ENCODE measurements around the gene SPOCK2. TPM values are rescaled to one million over a fixed set of nuclear protein-coding genes. Genes with fewer than 3 reads are reported as not detected.
"Not testable (repeated sequence)": the region's sequence is repeated elsewhere in the genome, so short reads cannot be mapped to it uniquely, and the experiment has no call there.

Gene SPOCK2
- total and polyA plus RNA-seq, 5 donors: 4.9 to 12.8 (median 7.8) TPM

GRCh38 chr10:72035252-72035887 is 53.0 kb downstream of the SPOCK2 start:
- DNase-seq (no peak), ATAC-seq (peak in 1 of 2 donors; percentile 5)
- Histone ChIP-seq H3K27ac (ENCODE audit: low read length) (peak overlapping the region; percentile 6), H3K27me3 (ENCODE audit: control insufficient read depth, insufficient read depth) (no peaks in the 10 kb centered on the region), H3K9me3 (ENCODE audit: control insufficient read depth, low read length) (no peaks in the 10 kb centered on the region), H3K4me1 (ENCODE audit: control insufficient read depth, insufficient read depth, low read length) (peaks cover 7% of the 10 kb centered on the region), H3K4me3 (ENCODE audit: low read length) (no peak overlapping the region)
- WGBS: 65% methylated on average over 13 of the region's 13 CpGs
- intact Hi-C loops (cut with DNase I): no loop called here

- H3K4me3 ChIP-seq (ENCODE audit: low read length): no peak overlapping the region
- no peak overlapping the region for H3K27ac ChIP-seq (ENCODE audit: low read length)
- WGBS: 96% methylated on average over 4 of the region's 4 CpGs
- no peak for DNase-seq
- no peaks in the 10 kb centered on the region for H3K9me3 ChIP-seq (ENCODE audit: control insufficient read depth, low read length)
- ATAC-seq: no peak
- H3K4me1 ChIP-seq (ENCODE audit: control insufficient read depth, insufficient read depth, low read length): peaks cover 8% of the 10 kb centered on the region
- intact Hi-C loops (cut with DNase I): loop anchor here in 1 of 4 donors (5.0 kb wide), 1 partner anchor 72 kb away; the partner anchor contains the start of gene CHST3
- H3K27me3 ChIP-seq (ENCODE audit: control insufficient read depth, insufficient read depth): no peaks in the 10 kb centered on the region
These were observed 53.6 kb downstream of the SPOCK2 start for GRCh38 chr10:72034761-72035160.

GRCh38 chr10:72034040-72034499 is 54.3 kb downstream of the SPOCK2 start:
- WGBS: 51% methylated on average over 12 of the region's 12 CpGs
- Histone ChIP-seq H3K27ac (ENCODE audit: low read length) (peak overlapping the region; percentile 81), H3K9me3 (ENCODE audit: control insufficient read depth, low read length) (no peaks in the 10 kb centered on the region), H3K27me3 (ENCODE audit: control insufficient read depth, insufficient read depth) (no peaks in the 10 kb centered on the region), H3K4me3 (ENCODE audit: low read length) (no peak overlapping the region), H3K4me1 (ENCODE audit: control insufficient read depth, insufficient read depth, low read length) (peaks cover 8% of the 10 kb centered on the region)
- intact Hi-C loops (cut with DNase I): loop anchor here in 1 of 4 donors (5.0 kb wide), 1 partner anchor 72 kb away; the partner anchor contains the start of gene CHST3
- DNase-seq (no peak), ATAC-seq (no peak)

GRCh38 chr10:72032409-72033162 is 55.8 kb downstream of the SPOCK2 start:
- not testable (repeated sequence) for H3K9me3 ChIP-seq (ENCODE audit: control insufficient read depth, low read length); DNase-seq; H3K4me3 ChIP-seq (ENCODE audit: low read length); ATAC-seq; H3K27ac ChIP-seq (ENCODE audit: low read length); H3K27me3 ChIP-seq (ENCODE audit: control insufficient read depth, insufficient read depth); H3K4me1 ChIP-seq (ENCODE audit: control insufficient read depth, insufficient read depth, low read length)
- WGBS: 88% methylated on average over 11 of the region's 11 CpGs
- intact Hi-C loops (cut with DNase I): loop anchor here in 1 of 4 donors (5.0 kb wide), 1 partner anchor 70 kb away; the partner anchor contains the start of gene CHST3

GRCh38 chr10:72031706-72032105 is 56.6 kb downstream of the SPOCK2 start:
- DNase-seq: no peak
- Histone ChIP-seq H3K27ac (ENCODE audit: low read length) (peak overlapping the region; percentile 73), H3K27me3 (ENCODE audit: control insufficient read depth, insufficient read depth) (no peaks in the 10 kb centered on the region), H3K4me1 (ENCODE audit: control insufficient read depth, insufficient read depth, low read length) (peaks cover 10% of the 10 kb centered on the region), H3K9me3 (ENCODE audit: control insufficient read depth, low read length) (no peaks in the 10 kb centered on the region), H3K4me3 (ENCODE audit: low read length) (no peak overlapping the region)
- intact Hi-C loops (cut with DNase I): loop anchor here in 1 of 4 donors (5.0 kb wide), 1 partner anchor 69 kb away; the partner anchor contains the start of gene CHST3
- WGBS: 94% methylated on average over 10 of the region's 10 CpGs
- no peak for ATAC-seq

GRCh38 chr10:72030762-72031543 is 57.4 kb downstream of the SPOCK2 start:
- Histone ChIP-seq H3K4me3 (ENCODE audit: low read length) (no peak overlapping the region), H3K9me3 (ENCODE audit: control insufficient read depth, low read length) (no peaks in the 10 kb centered on the region), H3K4me1 (ENCODE audit: control insufficient read depth, insufficient read depth, low read length) (peaks cover 10% of the 10 kb centered on the region), H3K27me3 (ENCODE audit: control insufficient read depth, insufficient read depth) (no peaks in the 10 kb centered on the region), H3K27ac (ENCODE audit: low read length) (peak overlapping the region; percentile 87)
- 57% methylated on average over 19 of the region's 19 CpGs for WGBS
- DNase-seq (peak; percentile 80 to 92 (median 87)), ATAC-seq (peak; percentile 92 to 95)
- intact Hi-C loops (cut with DNase I): loop anchor here in 1 of 4 donors (5.0 kb wide), 1 partner anchor 69 kb away; the partner anchor contains the start of gene CHST3

- peaks cover 11% of the 10 kb centered on the region for H3K4me1 ChIP-seq (ENCODE audit: control insufficient read depth, insufficient read depth, low read length)
- WGBS: 83% methylated on average over 1 of the region's 1 CpG
- peak overlapping the region; percentile 40 for H3K27ac ChIP-seq (ENCODE audit: low read length)
These were observed 58.9 kb downstream of the SPOCK2 start for GRCh38 chr10:72029414-72029813.

GRCh38 chr10:72027498-72027897 is 60.9 kb downstream of the SPOCK2 start:
- H3K27ac ChIP-seq (ENCODE audit: low read length): no peak overlapping the region
- no peaks in the 10 kb centered on the region for H3K9me3 ChIP-seq (ENCODE audit: control insufficient read depth, low read length)
- DNase-seq (no peak), ATAC-seq (no peak)
- no peak overlapping the region for H3K4me3 ChIP-seq (ENCODE audit: low read length)
- H3K27me3 ChIP-seq (ENCODE audit: control insufficient read depth, insufficient read depth): no peaks in the 10 kb centered on the region
- intact Hi-C loops (cut with DNase I): no loop called here
- 67% methylated on average over 6 of the region's 6 CpGs for WGBS
- peaks cover 8% of the 10 kb centered on the region for H3K4me1 ChIP-seq (ENCODE audit: control insufficient read depth, insufficient read depth, low read length)

More at GRCh38 chr10:72029414-72029813, 58.9 kb downstream of the SPOCK2 start:
- no peaks in the 10 kb centered on the region for H3K9me3 ChIP-seq (ENCODE audit: control insufficient read depth, low read length)
- H3K4me3 ChIP-seq (ENCODE audit: low read length): no peak overlapping the region
- intact Hi-C loops (cut with DNase I): no loop called here
- H3K27me3 ChIP-seq (ENCODE audit: control insufficient read depth, insufficient read depth): no peaks in the 10 kb centered on the region
- ATAC-seq (no peak), DNase-seq (no peak)

GRCh38 chr10:72026278-72027111 is 61.9 kb downstream of the SPOCK2 start:
- ATAC-seq (no peak), DNase-seq (peak in 2 of 3 donors; percentile 67 to 89)
- intact Hi-C loops (cut with DNase I): no loop called here
- WGBS: 82% methylated on average over 14 of the region's 14 CpGs
- Histone ChIP-seq H3K27me3 (ENCODE audit: control insufficient read depth, insufficient read depth) (no peaks in the 10 kb centered on the region), H3K4me1 (ENCODE audit: control insufficient read depth, insufficient read depth, low read length) (peaks cover 8% of the 10 kb centered on the region), H3K9me3 (ENCODE audit: control insufficient read depth, low read length) (no peaks in the 10 kb centered on the region), H3K27ac (ENCODE audit: low read length) (peak overlapping the region; percentile 30), H3K4me3 (ENCODE audit: low read length) (no peak overlapping the region)

- peaks cover 10% of the 10 kb centered on the region for H3K4me1 ChIP-seq (ENCODE audit: control insufficient read depth, insufficient read depth, low read length)
- no peaks in the 10 kb centered on the region for H3K9me3 ChIP-seq (ENCODE audit: control insufficient read depth, low read length)
- 85% methylated on average over 5 of the region's 5 CpGs for WGBS
- H3K27ac ChIP-seq (ENCODE audit: low read length): no peak overlapping the region
- DNase-seq: no peak
- no peak overlapping the region for H3K4me3 ChIP-seq (ENCODE audit: low read length)
- no peak for ATAC-seq
- H3K27me3 ChIP-seq (ENCODE audit: control insufficient read depth, insufficient read depth): no peaks in the 10 kb centered on the region
- intact Hi-C loops (cut with DNase I): no loop called here
These were observed 62.5 kb downstream of the SPOCK2 start for GRCh38 chr10:72025832-72026231.
